H1 (cell line): ENCODE results near the gene LRRTM4. TPM values are rescaled to one million over a fixed set of nuclear protein-coding genes. Genes with fewer than 3 reads are reported as not detected.

Source experiments
- E2F6 ChIP-seq: IDR thresholded peaks from 2 replicates; pipeline ENCODE4 v1.6.1; 2012; ENCODE audit warnings: inconsistent platforms
- TAF7 ChIP-seq: optimal IDR thresholded peaks from 2 replicates; pipeline ENCODE3; 2011; ENCODE audit warnings: low read depth, mild to moderate bottlenecking, inconsistent platforms, low read length, moderate library complexity, borderline replicate concordance
- polyA plus RNA-seq, 7 experiments: library from polyadenylated mRNA; depleted of rRNA in 3 of 7; stranded (reverse) in 5 of 7; unstranded in 2 of 7; fragments of >200 nt in 5 of 7; fragments of 200-250 nt in 2 of 7; gene quantifications; 1 replicate in 5 of 7; 2 replicates in 1 of 7; 4 replicates in 1 of 7; pipeline versions ENCODE4 v1.2.1 to v1.2.3, GENCODE V29; 2011 to 2013; ENCODE audit warnings: missing spikeins in 2 of 7, mixed read lengths in 2 of 7
- total RNA-seq: library from RNA; stranded (reverse); fragmentation: NEBNext Ultra II Directional; extraction: Animal tissue kit (Norgen Biotek cat#: 25700); gene quantifications from 2 replicates; pipeline ENCODE4 v1.2.1, GENCODE V29; 2021

LRRTM4 gene
- total and polyA plus RNA-seq, 2 of the 8 experiments (the other 6 are each of a cell fraction or from before 2014, with no cell fraction given) = 3.6 to 9.5 TPM

DNA sequence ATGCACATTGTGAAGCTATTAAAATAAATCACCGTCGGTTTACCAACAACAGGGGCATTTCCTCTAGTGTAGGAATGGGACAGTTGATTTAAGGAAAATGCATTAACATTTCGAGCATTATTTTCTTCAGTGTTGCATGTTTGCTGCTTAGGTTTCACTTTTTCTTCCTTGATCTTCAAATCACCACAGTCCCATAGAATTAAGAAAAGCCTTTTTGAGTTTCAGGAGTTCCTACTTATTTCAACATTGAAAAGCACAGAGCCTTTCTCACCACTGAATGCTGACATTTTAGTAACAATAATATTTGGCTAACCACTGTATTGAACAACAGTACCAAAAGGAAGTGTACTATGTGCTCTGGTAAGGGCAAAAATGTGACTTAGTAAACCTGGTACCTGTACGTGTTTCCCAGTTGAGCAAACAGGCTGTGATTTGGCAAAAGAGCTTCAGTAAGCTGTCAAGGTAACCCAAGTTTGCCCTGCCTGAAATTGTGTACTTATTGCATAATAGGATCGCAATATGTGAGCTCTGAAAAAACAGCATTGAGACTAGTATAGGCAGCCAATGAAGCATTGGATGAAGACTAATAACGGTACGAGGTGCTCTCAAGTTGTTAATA, 2.2 kb downstream of the LRRTM4 start (continued):
- TF ChIP-seq TAF7 (no peak), E2F6 (no peak)
